ENCODE data around the gene DTNBP1.

The DTNBP1 gene

GRCh38 chr6:15662326-15663129, at the start of gene DTNBP1:
Gene DTNBP1 (minus strand): TSS chr6:15663028. CDS start chr6:15662869, 159 bp downstream.
- Histone ChIP-seq H3K36me3 (ENCODE audit: control insufficient read depth in 2 of 2, insufficient read depth in 2 of 2, low read length in 2 of 2) (no peaks in the 10 kb centered on the region), H3K4me3 (ENCODE audit: low read length in 2 of 2) (peak within 1 kb of the TSS; percentile 78 to 89), H3K9ac (ENCODE audit: low read length in 2 of 2) (peak within 1 kb of the TSS; percentile 73 to 75), H3K27ac (ENCODE audit: low read length) (peak within 1 kb of the TSS; percentile 58), H3K27me3 (ENCODE audit: control insufficient read depth in 1 of 2, insufficient read depth in 2 of 2, low read length in 2 of 2) (no peaks in the 10 kb centered on the region), H3K9me3 (ENCODE audit: control insufficient read depth in 2 of 2, low read length in 2 of 2) (no peaks in the 10 kb centered on the region), H3K4me1 (ENCODE audit: control insufficient read depth, insufficient read depth, low read length) (peaks cover 4% of the 10 kb centered on the region)

DNA sequence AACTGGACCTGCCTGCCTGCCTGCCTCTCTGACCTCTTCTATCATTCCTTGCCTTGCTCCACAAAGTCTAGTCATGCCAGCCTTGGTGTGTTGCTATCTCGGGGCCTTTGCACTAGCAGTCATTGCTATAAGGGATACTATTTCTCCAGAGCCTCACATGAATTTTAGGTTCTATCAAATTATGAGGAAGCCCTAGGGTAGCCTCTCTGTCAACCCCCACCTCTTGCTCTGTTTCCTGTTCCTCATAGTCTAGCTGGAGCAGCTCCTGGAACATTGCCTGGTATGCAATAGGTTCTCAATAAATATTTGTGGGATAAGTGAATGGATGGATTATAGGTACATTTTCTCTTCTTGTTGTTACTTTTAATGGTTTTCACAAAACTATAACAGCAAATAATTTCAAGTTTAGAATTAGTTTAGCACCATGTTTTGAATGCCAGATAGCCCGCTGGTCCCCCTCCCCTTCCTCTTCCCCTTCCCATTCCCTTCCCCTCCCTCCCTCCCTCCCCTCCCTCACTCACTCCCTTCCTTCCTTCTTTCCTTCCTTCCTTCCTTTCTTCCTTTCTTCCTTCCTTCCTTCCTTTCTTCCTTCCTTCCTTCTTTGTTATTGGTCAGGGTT, 46.9 kb upstream of the DTNBP1 start:
- no peaks in the 10 kb centered on the region for H3K4me1 ChIP-seq (ENCODE audit: control insufficient read depth, insufficient read depth, low read length)

DNA sequence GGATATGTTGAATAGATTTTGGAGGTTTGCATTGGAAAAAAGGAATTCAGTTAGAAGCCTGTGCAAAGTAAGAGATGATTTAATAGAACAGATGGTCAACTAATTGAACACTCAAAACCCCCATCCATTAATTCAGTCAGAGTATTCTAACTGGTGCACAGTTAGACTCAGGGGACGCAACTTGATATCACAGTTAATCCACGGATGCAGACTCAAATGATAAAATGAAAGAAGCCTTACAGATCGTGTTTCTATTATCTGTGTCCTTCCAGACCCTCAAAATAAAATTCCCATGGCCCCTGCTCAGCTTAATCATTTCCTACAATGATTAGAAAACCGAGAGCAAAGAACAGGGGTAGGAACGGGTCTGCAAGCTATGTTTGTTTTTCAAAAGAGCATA, 45.4 kb upstream of the DTNBP1 start:
- no peak overlapping the region for H3K4me3 ChIP-seq (ENCODE audit: low read length in 2 of 2)
- no peaks in the 10 kb centered on the region for H3K27me3 ChIP-seq (ENCODE audit: control insufficient read depth in 1 of 2, insufficient read depth in 2 of 2, low read length in 2 of 2)
- no peak overlapping the region for H3K27ac ChIP-seq (ENCODE audit: low read length)
- no peak overlapping the region for H3K9ac ChIP-seq (ENCODE audit: low read length in 2 of 2)
- peaks cover 0 to 5% of the 10 kb centered on the region in 2 donors for H3K9me3 ChIP-seq (ENCODE audit: control insufficient read depth in 2 of 2, low read length in 2 of 2)
- H3K4me1 ChIP-seq (ENCODE audit: control insufficient read depth, insufficient read depth, low read length) = no peaks in the 10 kb centered on the region
- no peaks in the 10 kb centered on the region for H3K36me3 ChIP-seq (ENCODE audit: control insufficient read depth in 2 of 2, insufficient read depth in 2 of 2, low read length in 2 of 2)

More for the DNA sequence above, 46.9 kb upstream of the DTNBP1 start:
- no peaks in the 10 kb centered on the region for H3K27me3 ChIP-seq (ENCODE audit: control insufficient read depth in 1 of 2, insufficient read depth in 2 of 2, low read length in 2 of 2)
- no peak overlapping the region for H3K27ac ChIP-seq (ENCODE audit: low read length)
- H3K9me3 ChIP-seq (ENCODE audit: control insufficient read depth in 2 of 2, low read length in 2 of 2) = no peaks in the 10 kb centered on the region
- H3K36me3 ChIP-seq (ENCODE audit: control insufficient read depth in 2 of 2, insufficient read depth in 2 of 2, low read length in 2 of 2) = no peaks in the 10 kb centered on the region
- H3K9ac ChIP-seq (ENCODE audit: low read length in 2 of 2) = no peak overlapping the region
- H3K4me3 ChIP-seq (ENCODE audit: low read length in 2 of 2) = no peak overlapping the region

- Histone ChIP-seq H3K4me3 (ENCODE audit: low read length in 2 of 2) (no peak overlapping the region), H3K9ac (ENCODE audit: low read length in 2 of 2) (no peak overlapping the region), H3K36me3 (ENCODE audit: control insufficient read depth in 2 of 2, insufficient read depth in 2 of 2, low read length in 2 of 2) (no peaks in the 10 kb centered on the region), H3K27ac (ENCODE audit: low read length) (no peak overlapping the region), H3K9me3 (ENCODE audit: control insufficient read depth in 2 of 2, low read length in 2 of 2) (peaks cover 0 to 5% of the 10 kb centered on the region in 2 donors), H3K4me1 (ENCODE audit: control insufficient read depth, insufficient read depth, low read length) (no peaks in the 10 kb centered on the region), H3K27me3 (ENCODE audit: control insufficient read depth in 1 of 2, insufficient read depth in 2 of 2, low read length in 2 of 2) (no peaks in the 10 kb centered on the region)
Observed at GRCh38 chr6:15705981-15706380, 43.2 kb upstream of the DTNBP1 start.

- H3K27ac ChIP-seq (ENCODE audit: low read length) = no peak overlapping the region
- H3K9me3 ChIP-seq (ENCODE audit: control insufficient read depth in 2 of 2, low read length in 2 of 2) = peaks cover 0 to under 1% of the 10 kb centered on the region in 2 donors
- H3K36me3 ChIP-seq (ENCODE audit: control insufficient read depth in 2 of 2, insufficient read depth in 2 of 2, low read length in 2 of 2) = no peaks in the 10 kb centered on the region
Observed at GRCh38 chr6:15698471-15698870, 35.6 kb upstream of the DTNBP1 start.

DNA sequence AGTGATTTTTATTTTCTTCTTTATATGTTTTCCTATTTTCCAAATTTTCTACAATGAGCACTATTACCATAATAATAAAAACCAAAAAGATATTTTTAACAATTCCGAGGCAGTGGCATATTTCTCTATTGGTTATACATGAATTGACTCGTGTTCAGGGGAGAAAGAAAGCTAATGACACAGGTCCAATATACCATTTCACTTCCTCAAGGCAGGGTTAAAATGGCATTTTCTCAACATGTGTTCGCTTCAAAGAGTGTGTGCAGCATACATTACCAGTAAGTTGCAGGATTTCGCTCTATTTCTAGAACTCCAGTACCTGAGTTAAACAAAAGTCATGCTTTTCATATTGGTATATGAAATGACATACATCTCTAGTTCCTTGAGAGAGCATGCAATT, 35.1 kb upstream of the DTNBP1 start:
- no peak overlapping the region for H3K27ac ChIP-seq (ENCODE audit: low read length)

More at GRCh38 chr6:15698471-15698870, 35.6 kb upstream of the DTNBP1 start:
- H3K27me3 ChIP-seq (ENCODE audit: control insufficient read depth in 1 of 2, insufficient read depth in 2 of 2, low read length in 2 of 2) = no peaks in the 10 kb centered on the region
- H3K9ac ChIP-seq (ENCODE audit: low read length in 2 of 2) = no peak overlapping the region
- H3K4me1 ChIP-seq (ENCODE audit: control insufficient read depth, insufficient read depth, low read length) = no peaks in the 10 kb centered on the region
- no peak overlapping the region for H3K4me3 ChIP-seq (ENCODE audit: low read length in 2 of 2)

GRCh38 chr6:15691250-15691869, 28.5 kb upstream of the DTNBP1 start:
- Histone ChIP-seq H3K27me3 (ENCODE audit: control insufficient read depth in 1 of 2, insufficient read depth in 2 of 2, low read length in 2 of 2) (no peaks in the 10 kb centered on the region), H3K4me1 (ENCODE audit: control insufficient read depth, insufficient read depth, low read length) (no peaks in the 10 kb centered on the region), H3K9me3 (ENCODE audit: control insufficient read depth in 2 of 2, low read length in 2 of 2) (no peaks in the 10 kb centered on the region), H3K27ac (ENCODE audit: low read length) (no peak overlapping the region), H3K36me3 (ENCODE audit: control insufficient read depth in 2 of 2, insufficient read depth in 2 of 2, low read length in 2 of 2) (no peaks in the 10 kb centered on the region), H3K9ac (ENCODE audit: low read length in 2 of 2) (peak overlapping the region; percentile 12 to 29), H3K4me3 (ENCODE audit: low read length in 2 of 2) (peak overlapping the region; percentile 55 to 74)

More for the DNA sequence above, 35.1 kb upstream of the DTNBP1 start:
- H3K4me3 ChIP-seq (ENCODE audit: low read length in 2 of 2) = no peak overlapping the region
- no peaks in the 10 kb centered on the region for H3K9me3 ChIP-seq (ENCODE audit: control insufficient read depth in 2 of 2, low read length in 2 of 2)
- H3K9ac ChIP-seq (ENCODE audit: low read length in 2 of 2) = no peak overlapping the region
- no peaks in the 10 kb centered on the region for H3K4me1 ChIP-seq (ENCODE audit: control insufficient read depth, insufficient read depth, low read length)
- H3K27me3 ChIP-seq (ENCODE audit: control insufficient read depth in 1 of 2, insufficient read depth in 2 of 2, low read length in 2 of 2) = no peaks in the 10 kb centered on the region
- H3K36me3 ChIP-seq (ENCODE audit: control insufficient read depth in 2 of 2, insufficient read depth in 2 of 2, low read length in 2 of 2) = no peaks in the 10 kb centered on the region

DNA sequence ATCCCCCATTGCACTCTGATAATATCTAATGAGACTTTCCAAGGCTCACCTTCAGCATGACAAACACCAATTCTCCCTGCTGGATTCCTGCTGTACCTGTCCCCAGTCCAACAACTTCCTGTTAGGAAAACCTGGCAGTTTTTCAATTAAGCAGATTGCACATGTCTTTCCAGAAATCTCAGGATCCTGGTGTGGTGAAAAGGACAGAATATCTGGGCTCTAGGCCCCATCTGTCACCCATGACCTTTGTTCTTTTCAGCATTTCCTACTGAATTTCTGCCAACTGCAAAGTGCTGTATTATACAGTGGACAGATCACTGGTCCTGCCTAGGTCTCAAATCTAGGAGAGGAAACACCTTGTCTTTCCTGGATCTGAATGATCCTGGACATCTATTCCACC, 27.7 kb upstream of the DTNBP1 start:
- Histone ChIP-seq H3K9ac (ENCODE audit: low read length in 2 of 2) (no peak overlapping the region), H3K27ac (ENCODE audit: low read length) (no peak overlapping the region), H3K36me3 (ENCODE audit: control insufficient read depth in 2 of 2, insufficient read depth in 2 of 2, low read length in 2 of 2) (no peaks in the 10 kb centered on the region), H3K4me1 (ENCODE audit: control insufficient read depth, insufficient read depth, low read length) (no peaks in the 10 kb centered on the region), H3K9me3 (ENCODE audit: control insufficient read depth in 2 of 2, low read length in 2 of 2) (no peaks in the 10 kb centered on the region), H3K27me3 (ENCODE audit: control insufficient read depth in 1 of 2, insufficient read depth in 2 of 2, low read length in 2 of 2) (no peaks in the 10 kb centered on the region), H3K4me3 (ENCODE audit: low read length in 2 of 2) (no peak overlapping the region)

GRCh38 chr6:15689586-15690482, 27.0 kb upstream of the DTNBP1 start:
- Histone ChIP-seq H3K27me3 (ENCODE audit: control insufficient read depth in 1 of 2, insufficient read depth in 2 of 2, low read length in 2 of 2) (no peaks in the 10 kb centered on the region), H3K9me3 (ENCODE audit: control insufficient read depth in 2 of 2, low read length in 2 of 2) (no peaks in the 10 kb centered on the region), H3K36me3 (ENCODE audit: control insufficient read depth in 2 of 2, insufficient read depth in 2 of 2, low read length in 2 of 2) (no peaks in the 10 kb centered on the region), H3K27ac (ENCODE audit: low read length) (no peak overlapping the region), H3K4me3 (ENCODE audit: low read length in 2 of 2) (no peak overlapping the region), H3K9ac (ENCODE audit: low read length in 2 of 2) (no peak overlapping the region), H3K4me1 (ENCODE audit: control insufficient read depth, insufficient read depth, low read length) (no peaks in the 10 kb centered on the region)

GRCh38 chr6:15685619-15686018, 22.8 kb upstream of the DTNBP1 start:
- no peaks in the 10 kb centered on the region for H3K27me3 ChIP-seq (ENCODE audit: control insufficient read depth in 1 of 2, insufficient read depth in 2 of 2, low read length in 2 of 2)
- H3K27ac ChIP-seq (ENCODE audit: low read length) = no peak overlapping the region
- no peaks in the 10 kb centered on the region for H3K36me3 ChIP-seq (ENCODE audit: control insufficient read depth in 2 of 2, insufficient read depth in 2 of 2, low read length in 2 of 2)
- peaks cover 0 to 4% of the 10 kb centered on the region in 2 donors for H3K9me3 ChIP-seq (ENCODE audit: control insufficient read depth in 2 of 2, low read length in 2 of 2)
- H3K4me3 ChIP-seq (ENCODE audit: low read length in 2 of 2) = no peak overlapping the region
- H3K4me1 ChIP-seq (ENCODE audit: control insufficient read depth, insufficient read depth, low read length) = no peaks in the 10 kb centered on the region
- no peak overlapping the region for H3K9ac ChIP-seq (ENCODE audit: low read length in 2 of 2)

All from stomach smooth muscle (tissue), 2 donors.